GM12892 (cell line): ENCODE data around the gene RAET1E.
"Not testable (repeated sequence)": the region's sequence is repeated elsewhere in the genome, so short reads cannot be mapped to it uniquely, and the experiment has no call there.

ENCODE experiments used
- DNase-seq: peaks from one replicate; pipeline ENCODE4 v3.0.0; 2011; ENCODE audit not compliant: insufficient read length
- FAIRE-seq: peaks from 2 replicates; lab custom pipeline; 2011; peaks lifted over from hg19 to GRCh38; lab: Jason Lieb, UNC
- POLR2A ChIP-seq: IDR thresholded peaks from 2 replicates; pipeline ENCODE4 v1.6.1; 2011; ENCODE audit warnings: low read depth, low read length, control low read depth
- POLR2AphosphoS5 ChIP-seq: IDR thresholded peaks from 2 replicates; pipeline ENCODE4 v1.6.1; 2011; ENCODE audit warnings: low read depth, low read length, control low read depth
- TAF1 ChIP-seq: IDR thresholded peaks from 2 replicates; pipeline ENCODE4 v1.6.1; 2011; ENCODE audit warnings: low read depth, mild to moderate bottlenecking, control low read depth, low read length, borderline replicate concordance

RAET1E gene

DNA sequence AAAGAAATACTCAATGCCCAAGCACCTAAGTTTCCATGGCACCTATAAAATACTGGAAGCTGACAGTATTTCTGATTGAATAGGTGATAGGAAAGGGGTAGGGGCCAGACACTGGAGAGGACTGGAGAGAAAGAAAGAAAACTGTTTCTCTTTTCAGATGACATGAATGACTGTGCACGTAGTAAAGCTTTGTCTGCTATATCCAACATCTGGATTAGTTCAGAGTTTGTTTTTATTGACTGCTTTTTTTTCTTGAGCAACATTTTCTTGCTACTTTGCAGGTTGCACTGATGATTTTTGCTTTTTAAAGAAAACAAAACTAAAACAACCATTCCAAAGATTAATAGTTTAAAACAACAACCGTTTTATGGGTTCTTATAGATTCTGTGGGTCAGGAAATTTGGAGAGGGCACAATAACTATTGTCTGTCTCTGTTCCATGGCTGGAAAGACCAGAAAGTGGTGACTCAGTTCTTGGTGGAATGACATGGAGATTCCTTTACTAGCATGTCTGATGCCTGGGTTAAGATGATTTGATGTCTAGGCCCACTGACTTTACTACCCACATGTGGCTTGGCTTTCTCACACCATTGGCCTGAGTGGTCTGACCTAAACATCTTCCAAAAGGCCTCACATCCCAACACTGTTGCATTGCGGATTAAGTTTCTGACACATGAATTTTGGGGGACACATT is 21.5 kb downstream of the RAET1E start:
- no peak for FAIRE-seq

DNA sequence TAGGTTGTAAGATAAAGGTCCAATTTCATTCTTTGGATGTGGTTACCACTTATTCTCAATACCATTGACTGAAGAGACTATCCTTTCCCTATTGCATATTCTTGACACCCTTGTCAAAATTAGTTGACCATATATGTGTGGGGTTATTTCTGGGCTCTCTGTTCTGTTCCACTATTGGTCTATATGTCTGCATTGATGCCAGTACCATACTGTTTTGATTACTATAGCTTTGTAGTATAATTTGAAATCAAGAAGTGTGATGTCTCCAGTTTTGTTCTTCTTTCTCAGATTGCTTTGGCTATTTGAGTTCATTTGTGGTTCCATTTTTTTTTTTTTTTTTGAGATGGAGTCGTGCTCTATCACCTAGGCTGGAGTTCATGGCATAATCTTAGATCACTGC is 25.7 kb downstream of the RAET1E start:
- FAIRE-seq (no peak), DNase-seq (no peak)
- TF ChIP-seq POLR2AphosphoS5 (no peak), TAF1 (no peak), POLR2A (no peak)

More for the DNA sequence above, 21.5 kb downstream of the RAET1E start:
- no peak for TF ChIP-seq TAF1
- TF ChIP-seq POLR2A: no peak
- no peak for TF ChIP-seq POLR2AphosphoS5
- DNase-seq: no peak

GRCh38 chr6:149871182-149871581 is 26.7 kb downstream of the RAET1E start:
- FAIRE-seq (no peak), DNase-seq (no peak)
- TF ChIP-seq POLR2AphosphoS5: no peak
- no peak for TF ChIP-seq POLR2A
- TF ChIP-seq TAF1: no peak

GRCh38 chr6:149869275-149869892 is 28.5 kb downstream of the RAET1E start:
- TF ChIP-seq TAF1 (no peak), POLR2AphosphoS5 (no peak), POLR2A (no peak)
- FAIRE-seq: no peak
- DNase-seq: no peak

- FAIRE-seq (no peak), DNase-seq (no peak)
- TF ChIP-seq TAF1 (no peak), POLR2AphosphoS5 (no peak), POLR2A (no peak)
Observed at GRCh38 chr6:149867876-149868640, 29.9 kb downstream of the RAET1E start.

DNA sequence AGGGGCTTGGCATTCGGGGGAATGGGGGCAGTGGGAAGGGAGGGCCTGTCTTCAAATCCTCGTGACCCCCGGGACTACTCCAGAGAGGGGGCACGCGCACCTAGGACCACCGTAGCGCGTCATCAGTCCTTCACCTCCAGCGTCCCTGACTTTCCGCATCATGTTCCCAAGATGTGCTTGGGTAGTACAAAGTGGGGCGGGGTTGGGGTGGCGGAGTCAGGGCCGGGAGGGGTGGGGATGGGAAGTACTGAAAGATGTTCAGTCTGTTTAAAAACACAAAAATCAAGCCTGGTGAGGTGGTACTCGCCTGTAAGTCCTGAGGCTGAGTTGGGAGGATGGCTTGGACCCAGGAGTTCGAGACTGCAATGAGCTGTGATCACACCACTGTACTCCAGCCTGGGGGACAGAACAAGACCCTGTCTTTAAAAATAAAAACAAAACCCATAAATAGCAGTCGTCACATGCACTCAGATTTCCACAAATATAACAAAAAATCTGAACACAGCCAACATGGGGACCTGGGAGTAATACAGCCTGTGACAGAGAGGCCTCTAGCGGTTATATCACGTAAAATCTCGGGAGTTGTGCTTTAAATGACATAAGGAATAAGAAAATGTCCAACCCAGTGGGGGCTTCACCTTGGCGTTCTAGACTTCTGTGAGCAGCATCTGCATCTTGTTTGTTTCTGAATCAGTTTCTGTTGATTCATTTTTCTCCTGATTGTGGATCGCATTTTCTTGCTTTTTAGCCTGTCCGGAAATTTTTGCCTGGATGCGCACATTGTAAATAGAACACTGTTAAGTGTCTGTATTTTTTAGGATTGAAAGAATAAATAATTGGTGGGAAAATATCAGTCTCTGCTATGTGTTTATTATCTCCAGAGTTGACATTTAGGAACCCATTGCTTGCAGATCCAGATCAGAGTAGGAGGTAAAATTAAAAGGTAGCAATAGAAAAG is 33.1 kb downstream of the RAET1E start:
- TF ChIP-seq TAF1 (no peak), POLR2AphosphoS5 (no peak), POLR2A (no peak)
- no peak for FAIRE-seq
- DNase-seq: no peak

DNA sequence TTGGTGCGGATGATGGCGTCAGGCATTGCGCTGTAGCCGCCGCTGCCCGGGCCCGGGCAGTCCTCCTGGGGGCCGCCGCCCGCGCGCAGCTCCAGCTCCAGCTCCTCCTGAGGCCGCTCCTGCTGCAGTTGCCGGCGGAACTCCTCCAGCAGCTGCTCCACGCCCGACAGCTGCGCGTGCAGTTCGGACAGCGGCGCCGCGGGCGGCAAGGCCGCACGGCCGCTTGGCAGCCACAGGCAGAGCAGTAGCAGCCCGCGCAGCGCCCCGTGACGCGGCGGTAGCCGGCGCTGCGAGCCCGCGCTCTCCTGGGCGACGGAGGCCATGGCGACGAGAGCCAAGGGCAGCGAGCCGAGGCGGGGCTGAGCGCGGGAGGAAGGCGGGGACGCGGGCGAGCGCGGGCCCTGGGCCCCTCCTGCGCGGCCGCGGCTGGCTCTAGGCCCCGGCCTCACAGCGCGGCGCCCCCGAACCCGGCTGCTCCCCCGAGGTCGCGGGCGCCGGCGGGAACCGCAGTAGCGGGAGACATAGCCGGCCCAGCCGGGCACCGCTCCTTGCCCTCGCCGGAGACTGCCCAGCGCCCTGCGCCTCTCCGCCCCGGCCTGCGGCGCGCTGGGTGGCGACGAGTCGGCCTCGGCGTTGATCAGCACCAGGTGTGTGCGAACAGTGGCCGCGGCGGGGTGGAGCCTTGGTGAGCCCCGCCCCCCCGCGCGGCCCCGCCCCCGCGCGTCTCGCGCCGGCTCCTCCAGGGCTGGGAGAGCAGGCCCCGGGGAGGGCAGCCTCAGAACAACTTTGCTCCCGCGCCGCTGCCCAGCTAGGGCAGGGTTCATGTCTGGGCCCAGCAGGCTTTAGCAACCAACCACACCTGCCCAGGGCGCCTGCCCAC is 34.0 kb downstream of the RAET1E start, which contains the start of gene LRP11:
TSS of gene LRP11 (minus strand) at position 662 of the 880 bp plus-strand sequence. CDS start at position 323, 339 bp downstream.
- TF ChIP-seq TAF1 (no peak), POLR2A (no peak), POLR2AphosphoS5 (no peak)
- FAIRE-seq: no peak
- DNase-seq: peak; percentile 83

GRCh38 chr6:149862922-149863697 is 34.8 kb downstream of the RAET1E start:
- no peak for FAIRE-seq

DNA sequence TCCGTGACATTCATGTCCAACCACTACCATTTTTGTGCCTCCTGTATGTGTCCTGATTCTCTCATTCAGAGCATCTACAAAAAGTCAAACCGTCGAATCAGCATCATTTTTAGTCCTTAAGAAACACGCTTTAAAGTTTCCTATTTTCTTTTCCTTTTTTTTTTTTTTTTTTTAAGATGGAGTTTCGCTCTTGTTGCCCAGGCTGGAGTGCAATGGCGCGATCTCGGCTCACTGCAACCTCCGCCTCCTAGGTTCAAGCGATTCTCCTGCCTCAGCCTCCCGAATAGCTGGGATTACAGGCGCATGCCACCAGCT is 35.5 kb downstream of the RAET1E start:
- not testable (repeated sequence) for FAIRE-seq, DNase-seq

More at GRCh38 chr6:149862922-149863697, 34.8 kb downstream of the RAET1E start:
- TF ChIP-seq POLR2AphosphoS5 (no peak), TAF1 (no peak), POLR2A (no peak)
- DNase-seq: no peak
